Fibroblast of lung (primary cell): ENCODE measurements around the gene CARMIL3.

Experiments used
- CTCF ChIP-seq, 2 donors: IDR thresholded peaks in 1 of 2; conservative IDR thresholded peaks in 1 of 2; 1 replicate in 1 of 2; 2 replicates in 1 of 2; pipeline ENCODE4 v1.5.1; 2011 to 2012; ENCODE audit warnings: low read length in 2 of 2, control low read depth in 1 of 2, inconsistent platforms in 1 of 2, low read depth in 1 of 2, mild to moderate bottlenecking in 1 of 2
- EZH2 ChIP-seq: IDR thresholded peaks from 2 replicates; pipeline ENCODE4 v1.5.1; 2012; ENCODE audit warnings: low read length, control low read depth, mild to moderate bottlenecking; ENCODE audit errors: missing control alignments

GRCh38 chr14:24078146-24078545 lies 26.3 kb downstream of the CARMIL3 start:
- no peak for TF ChIP-seq CTCF (conservative IDR thresholded peaks at IDR 0.05 in 1 of 2, IDR thresholded peaks at IDR 0.05 in 1 of 2; ENCODE audit: low read depth in 1 of 2, low read length in 2 of 2)
- no peak for TF ChIP-seq EZH2
